Measurements from ENCODE around the gene ADORA1. TPM values are rescaled to one million over a fixed set of nuclear protein-coding genes. Genes with fewer than 3 reads are reported as not detected.

ADORA1 gene
- total and polyA plus RNA-seq, 2 of the 4 experiments (the other 2 are of a cell fraction): 0.36 to 0.56 TPM

DNA sequence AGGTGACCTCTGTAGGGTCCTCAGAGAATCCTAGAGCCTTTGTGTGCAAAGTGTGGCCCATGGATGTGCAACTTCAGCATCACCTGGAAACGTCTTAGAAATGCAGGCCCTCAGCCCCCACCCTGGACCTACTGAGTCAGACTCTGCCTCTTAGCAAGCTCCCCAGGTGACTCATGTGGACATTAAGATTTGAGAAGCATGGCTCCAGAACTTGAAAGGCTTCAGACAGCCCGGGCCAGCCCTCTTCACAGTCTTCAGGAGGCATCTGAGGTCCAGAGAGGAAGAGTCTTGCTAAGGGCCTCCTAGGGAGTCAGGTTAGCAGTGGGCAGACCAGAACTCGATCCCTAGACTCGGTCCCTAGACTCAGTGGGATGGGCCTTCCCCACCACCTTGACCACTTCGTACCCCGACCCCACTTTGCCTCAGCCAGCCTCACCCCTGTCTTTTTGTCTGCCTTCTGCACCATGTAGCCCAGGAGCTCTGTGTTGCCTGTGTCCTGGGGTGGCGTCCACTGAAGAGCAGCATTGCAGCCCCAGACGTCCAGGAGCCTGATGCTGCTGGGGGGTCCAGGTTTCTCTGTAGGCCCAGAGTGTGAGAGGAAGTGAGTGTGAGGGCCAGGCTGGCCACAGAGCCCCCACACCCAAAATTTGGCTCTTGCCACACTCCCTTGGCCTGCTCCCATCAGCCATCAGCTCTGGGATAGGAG, 43.3 kb downstream of the ADORA1 start:
- intact Hi-C loops (cut with micrococcal nuclease): no loop called here
- H3K27ac ChIP-seq (ENCODE audit: insufficient read depth, low read length): no peak overlapping the region
- H2BK5ac ChIP-seq (ENCODE audit: low read depth, low read length, poor library complexity, severe bottlenecking): no peak overlapping the region
- H4K20me1 ChIP-seq (ENCODE audit: insufficient read depth, low read length): no peaks in the 10 kb centered on the region
- H2AK5ac ChIP-seq (ENCODE audit: low read depth, low read length): no peak overlapping the region
- no peak overlapping the region for H2BK20ac ChIP-seq (ENCODE audit: low read depth, low read length)
- WGBS, 2 experiments (ENCODE audit: extremely low coverage in 2 of 2, insufficient read length in 1 of 2): 71% methylated on average over 3 of the region's 8 CpGs; no CpG with 5 or more reads in 1 of the 2 experiments
- ChIA-PET CTCF (interaction anchor here (2.3 to 2.9 kb wide), 2 partner anchors 53 to 131 kb away, joined by 6 to 20 read pairs; no protein-coding TSS in a partner anchor), POLR2A (ENCODE audit: unreplicated experiment) (no interaction called here)
- H2AK9ac ChIP-seq (replicated peaks; ENCODE audit: low read depth, low read length, poor library complexity): no peak overlapping the region
- dilution Hi-C loops (cut with HindIII; ENCODE audit: low sequenced_read_pairs, unreplicated experiment): no loop called here
- H4K8ac ChIP-seq (ENCODE audit: low read depth in 2 of 2, low read length in 2 of 2): no peak overlapping the region
- no peaks in the 10 kb centered on the region for H3K9me3 ChIP-seq (ENCODE audit: control insufficient read depth, insufficient read depth, low read length)
- no peak overlapping the region for H2BK120ac ChIP-seq (ENCODE audit: low read depth, low read length)
- H3K27me3 ChIP-seq (ENCODE audit: control insufficient read depth, insufficient read depth, low read length): peaks cover 2% of the 10 kb centered on the region; the same call in 1 of the 2 replicates
- no peak overlapping the region for H4K91ac ChIP-seq (ENCODE audit: insufficient read depth, low read depth, low read length)
- no peaks in the 10 kb centered on the region for H3K9me1 ChIP-seq (ENCODE audit: insufficient read depth, low read length)
- H3K9ac ChIP-seq (ENCODE audit: low read depth, low read length): no peak overlapping the region
- no peak overlapping the region for H3K4me3 ChIP-seq (ENCODE audit: insufficient read depth, low read depth, low read length)
- no peaks in the 10 kb centered on the region for H3K79me1 ChIP-seq (ENCODE audit: low read depth in 1 of 2, low read length in 2 of 2)
- DNase-seq (peak; percentile 22), ATAC-seq (ENCODE audit: low read depth) (no peak)
- no peak overlapping the region for H3K23ac ChIP-seq (ENCODE audit: low read depth, low read length)
- BruUV-seq (replicated peaks): no TSS peak
- H3K18ac ChIP-seq (ENCODE audit: low read depth, low read length): no peak overlapping the region
- TF ChIP-seq FOS (IDR thresholded peaks at IDR 0.05; ENCODE audit: low read depth, low read length) (no peak), RCOR1 (IDR thresholded peaks at IDR 0.05; ENCODE audit: insufficient replicate concordance, low read length) (no peak), SMC3 (IDR thresholded peaks at IDR 0.05; ENCODE audit: low read depth, low read length) (no peak), MAFK (IDR thresholded peaks at IDR 0.05; ENCODE audit: low read depth, low read length) (no peak), MAZ (IDR thresholded peaks at IDR 0.05; ENCODE audit: borderline replicate concordance, low read depth, low read length) (no peak), NFE2L2 (IDR thresholded peaks at IDR 0.05; ENCODE audit: low read depth, low read length) (no peak), RAD21 (IDR thresholded peaks at IDR 0.05; ENCODE audit: low read length) (no peak), CHD1 (IDR thresholded peaks at IDR 0.05; ENCODE audit: low read depth, low read length) (no peak), CEBPB (IDR thresholded peaks at IDR 0.05; ENCODE audit: low read depth, low read length) (no peak)
- TF ChIP-seq, protein P1, sequence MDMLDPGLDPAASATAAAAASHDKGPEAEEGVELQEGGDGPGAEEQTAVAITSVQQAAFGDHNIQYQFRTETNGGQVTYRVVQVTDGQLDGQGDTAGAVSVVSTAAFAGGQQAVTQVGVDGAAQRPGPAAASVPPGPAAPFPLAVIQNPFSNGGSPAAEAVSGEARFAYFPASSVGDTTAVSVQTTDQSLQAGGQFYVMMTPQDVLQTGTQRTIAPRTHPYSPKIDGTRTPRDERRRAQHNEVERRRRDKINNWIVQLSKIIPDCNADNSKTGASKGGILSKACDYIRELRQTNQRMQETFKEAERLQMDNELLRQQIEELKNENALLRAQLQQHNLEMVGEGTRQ (IDR thresholded peaks at IDR 0.05; ENCODE audit: low read depth, low read length): no peak
- TF ChIP-seq, protein P2, sequence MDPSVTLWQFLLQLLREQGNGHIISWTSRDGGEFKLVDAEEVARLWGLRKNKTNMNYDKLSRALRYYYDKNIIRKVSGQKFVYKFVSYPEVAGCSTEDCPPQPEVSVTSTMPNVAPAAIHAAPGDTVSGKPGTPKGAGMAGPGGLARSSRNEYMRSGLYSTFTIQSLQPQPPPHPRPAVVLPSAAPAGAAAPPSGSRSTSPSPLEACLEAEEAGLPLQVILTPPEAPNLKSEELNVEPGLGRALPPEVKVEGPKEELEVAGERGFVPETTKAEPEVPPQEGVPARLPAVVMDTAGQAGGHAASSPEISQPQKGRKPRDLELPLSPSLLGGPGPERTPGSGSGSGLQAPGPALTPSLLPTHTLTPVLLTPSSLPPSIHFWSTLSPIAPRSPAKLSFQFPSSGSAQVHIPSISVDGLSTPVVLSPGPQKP (IDR thresholded peaks at IDR 0.05; ENCODE audit: borderline replicate concordance, low read depth, low read length): no peak
- H3K4ac ChIP-seq (ENCODE audit: low read depth, low read length): no peak overlapping the region
- H3K14ac ChIP-seq (replicated peaks; ENCODE audit: low read depth, low read length): no peak overlapping the region
- H3K4me1 ChIP-seq (ENCODE audit: control insufficient read depth, insufficient read depth, low read length): peaks cover under 1% of the 10 kb centered on the region; the same call in 1 of the 2 replicates
- H3K56ac ChIP-seq (ENCODE audit: extremely low read depth, insufficient read depth, low read length): no peak overlapping the region
- no peak overlapping the region for H2AFZ ChIP-seq (replicated peaks; ENCODE audit: low read length, poor library complexity)
- in situ Hi-C loops (cut with MboI; ENCODE audit: low sequenced_read_pairs): no loop called here
- H3K4me2 ChIP-seq (ENCODE audit: low read depth, low read length): no peak overlapping the region
- H3K36me3 ChIP-seq (ENCODE audit: control insufficient read depth, insufficient read depth, low read length): no peaks in the 10 kb centered on the region
- H4K5ac ChIP-seq (ENCODE audit: low read depth, low read length): no peak overlapping the region
- no peak overlapping the region for H2BK15ac ChIP-seq (ENCODE audit: low read depth, low read length)

Measured in IMR-90 (cell line).